Thyroid gland (tissue), 4 donors: ENCODE data around the gene CCK. TPM values are rescaled to one million over a fixed set of nuclear protein-coding genes. Genes with fewer than 3 reads are reported as not detected.

Experiments
- small RNA-seq: library from RNA; depleted of rRNA; stranded (forward); fragments of <200 nt; gene quantifications from one replicate; pipeline ENCODE3, GENCODE V24; 2016
- total RNA-seq, 4 donors: library from RNA; depleted of rRNA; stranded (reverse); fragments of >200 nt; gene quantifications; one replicate each; pipeline ENCODE4 v1.2.3, GENCODE V29; 2016

Gene CCK
- total RNA-seq, 4 donors from 2014 or later = 0.89 TPM; not detected in 3

Small RNA genes lying within 50 kb of the gene (small RNA-seq; reads per million reads assigned to genes)
- not detected for gene RNU4-78P

Other genes with a start within 250 kb of the CCK start
- 10 to 100 TPM; 46.1 to 87.8 (median 76.4) TPM for gene TRAK1, start 174.8 kb downstream of the CCK start, total RNA-seq
- gene LYZL4, start 144.4 kb upstream of the CCK start, total RNA-seq = not detected
- 100 to 1,000 TPM in 1 of 4 donors, 10 to 100 TPM in 2, 1 to 10 TPM in 1; 6.3 to 117 (median 26.0) TPM for gene VIPR1, start 236.5 kb upstream of the CCK start, total RNA-seq